Tibial nerve (tissue), 3 donors: ENCODE results near the gene HECW1.

Experiments used
- EP300 ChIP-seq, 2 donors: sonication (generic); formaldehyde crosslinking; IDR thresholded peaks; one replicate each; pipeline ENCODE4 v1.6.1; 2017; ENCODE audit warnings: antibody characterized with exemption in 2 of 2, mild to moderate bottlenecking in 1 of 2
- POLR2A ChIP-seq, 2 donors: fragments of 450-650 bp; IDR thresholded peaks; one replicate each; pipeline ENCODE4 v1.6.1; 2017; ENCODE audit warnings: antibody characterized with exemption in 2 of 2, mild to moderate bottlenecking in 2 of 2, moderate library complexity in 2 of 2

GRCh38 chr7:43265139-43265538, 152.7 kb downstream of the HECW1 start:
- TF ChIP-seq POLR2A (IDR thresholded peaks at IDR 0.05) (no peak), EP300 (IDR thresholded peaks at IDR 0.05) (no peak)
